GM12891 (cell line): ENCODE data around the gene SPOCD1.
A peak's percentile ranks its signal among the peaks of the same experiment; 100 is the strongest.

Experiments
- DNase-seq: peaks from one replicate; pipeline ENCODE4 v3.0.0; 2011; ENCODE audit warnings: low spot score; ENCODE audit not compliant: insufficient read length
- FAIRE-seq: peaks from 2 replicates; lab custom pipeline; 2011; peaks lifted over from hg19 to GRCh38; lab: Jason Lieb, UNC
- PAX5 ChIP-seq: IDR thresholded peaks from 2 replicates; pipeline ENCODE4 v1.6.1; 2011; ENCODE audit warnings: low read length, moderate library complexity, mild to moderate bottlenecking; ENCODE audit not compliant: insufficient read depth, severe bottlenecking
- POLR2A ChIP-seq: IDR thresholded peaks from 2 replicates; pipeline ENCODE4 v1.6.1; 2011; ENCODE audit warnings: low read depth, low read length, control low read depth
- POLR2AphosphoS5 ChIP-seq: IDR thresholded peaks from 2 replicates; pipeline ENCODE4 v1.6.1; 2011; ENCODE audit warnings: low read depth, low read length, control low read depth
- POU2F2 ChIP-seq: IDR thresholded peaks from 2 replicates; pipeline ENCODE4 v1.6.1; 2011; ENCODE audit warnings: low read depth, mild to moderate bottlenecking, control low read depth, low read length, moderate library complexity
- SPI1 ChIP-seq: IDR thresholded peaks from 2 replicates; pipeline ENCODE4 v1.6.1; 2011; ENCODE audit warnings: low read depth, low read length, control low read depth
- TAF1 ChIP-seq: IDR thresholded peaks from 2 replicates; pipeline ENCODE4 v1.6.1; 2011; ENCODE audit warnings: low read depth, low read length, control low read depth

The SPOCD1 gene

GRCh38 chr1:31814041-31814511 is 1.7 kb downstream of the SPOCD1 start:
- DNase-seq (no peak), FAIRE-seq (no peak)
- TF ChIP-seq SPI1 (no peak), POLR2AphosphoS5 (no peak), PAX5 (no peak), TAF1 (no peak), POU2F2 (no peak), POLR2A (no peak)

- no peak for TF ChIP-seq POLR2AphosphoS5
- TF ChIP-seq SPI1: peak; percentile 38; the same call in 1 of the 2 replicates
- DNase-seq: no peak
- no peak for FAIRE-seq
Observed at GRCh38 chr1:31812158-31812829, 3.5 kb downstream of the SPOCD1 start.

- DNase-seq (no peak), FAIRE-seq (no peak)
- TF ChIP-seq SPI1 (no peak), TAF1 (no peak), PAX5 (no peak), POLR2AphosphoS5 (no peak), POLR2A (no peak)
Observed at GRCh38 chr1:31811605-31812004, 4.2 kb downstream of the SPOCD1 start.

GRCh38 chr1:31809698-31810097 is 6.1 kb downstream of the SPOCD1 start:
- no peak for FAIRE-seq
- DNase-seq: no peak
- TF ChIP-seq PAX5 (no peak), TAF1 (no peak), POLR2A (no peak), SPI1 (no peak), POU2F2 (no peak), POLR2AphosphoS5 (no peak)

- FAIRE-seq (no peak), DNase-seq (no peak)
- TF ChIP-seq POLR2AphosphoS5: no peak
- TF ChIP-seq POLR2A: no peak
- no peak for TF ChIP-seq PAX5
- TF ChIP-seq TAF1: no peak
- TF ChIP-seq POU2F2: no peak
- TF ChIP-seq SPI1: no peak
Observed at GRCh38 chr1:31807273-31808048, 8.4 kb downstream of the SPOCD1 start.

- FAIRE-seq (no peak), DNase-seq (no peak)
- TF ChIP-seq POLR2AphosphoS5 (no peak), SPI1 (no peak), POU2F2 (no peak), TAF1 (no peak), POLR2A (no peak), PAX5 (no peak)
Observed at GRCh38 chr1:31805318-31805717, 10.5 kb downstream of the SPOCD1 start.

GRCh38 chr1:31804098-31804497 is 11.7 kb downstream of the SPOCD1 start:
- TF ChIP-seq POLR2A (no peak), SPI1 (no peak), TAF1 (no peak), POU2F2 (no peak), PAX5 (no peak), POLR2AphosphoS5 (no peak)
- DNase-seq (no peak), FAIRE-seq (no peak)

GRCh38 chr1:31803610-31804009 is 12.2 kb downstream of the SPOCD1 start:
- no peak for TF ChIP-seq POLR2A
- TF ChIP-seq POU2F2: no peak
- no peak for TF ChIP-seq TAF1
- FAIRE-seq (no peak), DNase-seq (no peak)

- TF ChIP-seq TAF1: no peak
- no peak for TF ChIP-seq POU2F2
- no peak for TF ChIP-seq POLR2A
- no peak for TF ChIP-seq PAX5
- TF ChIP-seq SPI1: no peak
- no peak for TF ChIP-seq POLR2AphosphoS5
- no peak for FAIRE-seq
- no peak for DNase-seq
Observed at GRCh38 chr1:31802190-31803150, 13.4 kb downstream of the SPOCD1 start.
